Measurements from ENCODE around the gene PPARD.

GRCh38 chr6:35401514-35401913 is 59.2 kb downstream of the PPARD start:
- TF ChIP-seq CTCF (IDR thresholded peaks at IDR 0.05) (no peak), POLR2A (IDR thresholded peaks at IDR 0.05) (no peak)
